ENCODE data around the gene OPCML. TPM values are rescaled to one million over a fixed set of nuclear protein-coding genes. Genes with fewer than 3 reads are reported as not detected.

The OPCML gene
- total RNA-seq, 2 donors from 2014 or later = 0.34 TPM; not detected in 1

DNA sequence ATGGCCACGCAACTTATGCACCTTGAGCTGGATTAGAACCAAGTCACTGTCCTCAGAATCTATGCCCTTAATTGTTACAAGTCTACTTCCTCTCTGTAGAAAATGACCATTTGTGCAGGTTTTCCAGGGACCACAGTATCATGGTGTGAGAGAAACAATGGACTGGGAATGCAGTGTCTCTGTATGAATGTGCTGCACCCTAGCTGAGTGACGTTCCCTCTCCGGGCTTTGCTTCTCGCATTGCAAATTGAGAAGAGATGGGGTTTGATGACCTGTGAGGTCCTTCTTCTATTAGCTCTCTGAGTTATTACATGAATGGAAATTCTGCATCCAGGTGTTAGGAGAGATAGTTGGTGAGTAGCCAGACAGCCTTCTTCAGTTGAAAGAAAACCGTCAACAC, 1109.6 kb downstream of the OPCML start:
- Histone ChIP-seq H3K36me3 (no peaks in the 10 kb centered on the region), H3K9me3 (no peaks in the 10 kb centered on the region), H3K27ac (no peak overlapping the region), H3K4me1 (replicated peaks) (no peaks in the 10 kb centered on the region), H3K4me3 (no peak overlapping the region), H3K27me3 (replicated peaks; ENCODE audit: insufficient read depth) (no peaks in the 10 kb centered on the region)
- WGBS = 91% methylated on average over 5 of the region's 5 CpGs
- intact Hi-C loops (cut with DNase I) = no loop called here
- TF ChIP-seq POLR2AphosphoS5 (IDR thresholded peaks at IDR 0.05) (no peak), POLR2A (IDR thresholded peaks at IDR 0.05) (no peak)
- TF ChIP-seq, protein P1, sequence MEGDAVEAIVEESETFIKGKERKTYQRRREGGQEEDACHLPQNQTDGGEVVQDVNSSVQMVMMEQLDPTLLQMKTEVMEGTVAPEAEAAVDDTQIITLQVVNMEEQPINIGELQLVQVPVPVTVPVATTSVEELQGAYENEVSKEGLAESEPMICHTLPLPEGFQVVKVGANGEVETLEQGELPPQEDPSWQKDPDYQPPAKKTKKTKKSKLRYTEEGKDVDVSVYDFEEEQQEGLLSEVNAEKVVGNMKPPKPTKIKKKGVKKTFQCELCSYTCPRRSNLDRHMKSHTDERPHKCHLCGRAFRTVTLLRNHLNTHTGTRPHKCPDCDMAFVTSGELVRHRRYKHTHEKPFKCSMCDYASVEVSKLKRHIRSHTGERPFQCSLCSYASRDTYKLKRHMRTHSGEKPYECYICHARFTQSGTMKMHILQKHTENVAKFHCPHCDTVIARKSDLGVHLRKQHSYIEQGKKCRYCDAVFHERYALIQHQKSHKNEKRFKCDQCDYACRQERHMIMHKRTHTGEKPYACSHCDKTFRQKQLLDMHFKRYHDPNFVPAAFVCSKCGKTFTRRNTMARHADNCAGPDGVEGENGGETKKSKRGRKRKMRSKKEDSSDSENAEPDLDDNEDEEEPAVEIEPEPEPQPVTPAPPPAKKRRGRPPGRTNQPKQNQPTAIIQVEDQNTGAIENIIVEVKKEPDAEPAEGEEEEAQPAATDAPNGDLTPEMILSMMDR (IDR thresholded peaks at IDR 0.05) = no peak
- no peak for DNase-seq (ENCODE audit: low spot score)

DNA sequence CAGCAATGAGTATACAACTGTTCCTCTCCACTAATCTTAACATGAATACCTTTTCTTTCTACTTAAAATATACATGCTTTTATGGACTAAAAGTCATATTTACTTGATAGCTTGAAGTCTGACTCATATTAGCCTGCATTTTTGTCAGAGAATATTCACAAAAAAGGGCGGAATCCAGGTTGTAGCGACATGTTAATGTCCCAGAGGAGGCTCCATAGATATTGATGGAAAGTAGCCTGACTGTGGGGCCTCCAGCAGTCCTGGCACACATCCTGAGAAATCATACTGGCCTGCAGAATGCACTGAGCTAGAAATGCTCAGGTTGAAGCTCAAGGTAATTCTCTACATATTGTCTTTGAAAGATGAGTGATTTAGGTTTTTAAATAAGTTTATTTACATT, 1110.7 kb downstream of the OPCML start:
- intact Hi-C loops (cut with DNase I) = no loop called here
- Histone ChIP-seq H3K27ac (no peak overlapping the region), H3K9me3 (no peaks in the 10 kb centered on the region), H3K4me1 (replicated peaks) (no peaks in the 10 kb centered on the region), H3K27me3 (replicated peaks; ENCODE audit: insufficient read depth) (no peaks in the 10 kb centered on the region), H3K36me3 (no peaks in the 10 kb centered on the region), H3K4me3 (no peak overlapping the region)
- TF ChIP-seq POLR2A (IDR thresholded peaks at IDR 0.05) = no peak
- TF ChIP-seq, protein P1 (IDR thresholded peaks at IDR 0.05) = no peak
- TF ChIP-seq POLR2AphosphoS5 (IDR thresholded peaks at IDR 0.05) = no peak
- DNase-seq (ENCODE audit: low spot score) = no peak
- WGBS = 91% methylated on average over 2 of the region's 2 CpGs

DNA sequence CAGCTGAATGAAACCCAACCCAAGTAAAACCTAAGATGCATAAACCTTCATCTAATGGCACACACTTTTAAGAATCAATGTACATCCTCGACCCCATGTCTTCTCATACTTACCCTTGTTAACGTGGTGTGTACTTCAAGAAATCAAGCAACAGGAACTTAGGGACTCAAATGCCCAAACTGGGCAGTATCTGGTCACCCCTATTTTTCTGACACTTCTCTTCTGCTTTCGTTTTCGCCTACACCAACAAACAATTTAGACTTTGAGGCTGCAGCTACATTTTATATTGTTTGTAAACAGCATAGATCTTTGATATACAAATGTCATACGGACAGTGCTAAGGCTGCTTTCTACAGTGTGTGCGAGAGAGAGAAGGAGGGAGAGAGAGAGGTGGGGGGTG, 1117.8 kb downstream of the OPCML start:
- no peak overlapping the region for H3K4me3 ChIP-seq
- no peaks in the 10 kb centered on the region for H3K36me3 ChIP-seq
- WGBS = 83% methylated on average over 6 of the region's 6 CpGs
- DNase-seq (ENCODE audit: low spot score) = no peak
- TF ChIP-seq POLR2A (IDR thresholded peaks at IDR 0.05) (no peak), POLR2AphosphoS5 (IDR thresholded peaks at IDR 0.05) (no peak)
- TF ChIP-seq, protein P1 (IDR thresholded peaks at IDR 0.05) = no peak
- no peaks in the 10 kb centered on the region for H3K27me3 ChIP-seq (replicated peaks; ENCODE audit: insufficient read depth)
- intact Hi-C loops (cut with DNase I) = no loop called here
- no peaks in the 10 kb centered on the region for H3K4me1 ChIP-seq (replicated peaks)
- no peak overlapping the region for H3K27ac ChIP-seq
- H3K9me3 ChIP-seq = no peaks in the 10 kb centered on the region

DNA sequence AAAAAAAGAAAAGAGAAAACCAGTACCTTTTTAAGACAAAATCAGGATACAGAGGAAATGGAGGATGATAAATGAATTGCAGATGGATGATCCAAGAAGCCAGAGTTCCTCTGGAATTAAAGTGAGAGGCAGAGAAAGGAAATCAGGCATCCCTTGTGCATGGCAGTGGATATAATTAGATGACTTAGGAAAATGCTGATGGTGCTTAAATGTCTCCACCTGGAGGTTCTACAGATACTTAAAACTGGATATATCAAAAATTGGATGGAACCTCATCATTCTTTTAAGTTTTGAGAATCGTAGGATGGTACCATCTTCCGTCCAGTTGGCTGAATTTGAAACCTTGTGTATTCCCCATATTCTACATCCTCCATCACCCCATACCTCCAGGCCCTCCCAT, 1121.9 kb downstream of the OPCML start:
- H3K27me3 ChIP-seq (replicated peaks; ENCODE audit: insufficient read depth) = no peaks in the 10 kb centered on the region
- no peaks in the 10 kb centered on the region for H3K36me3 ChIP-seq
- TF ChIP-seq, protein P1 (IDR thresholded peaks at IDR 0.05) = no peak
- TF ChIP-seq POLR2A (IDR thresholded peaks at IDR 0.05) (no peak), POLR2AphosphoS5 (IDR thresholded peaks at IDR 0.05) (no peak)
- H3K4me1 ChIP-seq (replicated peaks) = no peaks in the 10 kb centered on the region
- DNase-seq (ENCODE audit: low spot score) = no peak
- no peaks in the 10 kb centered on the region for H3K9me3 ChIP-seq
- 92% methylated on average over 2 of the region's 2 CpGs for WGBS
- no peak overlapping the region for H3K4me3 ChIP-seq
- intact Hi-C loops (cut with DNase I) = no loop called here
- no peak overlapping the region for H3K27ac ChIP-seq

DNA sequence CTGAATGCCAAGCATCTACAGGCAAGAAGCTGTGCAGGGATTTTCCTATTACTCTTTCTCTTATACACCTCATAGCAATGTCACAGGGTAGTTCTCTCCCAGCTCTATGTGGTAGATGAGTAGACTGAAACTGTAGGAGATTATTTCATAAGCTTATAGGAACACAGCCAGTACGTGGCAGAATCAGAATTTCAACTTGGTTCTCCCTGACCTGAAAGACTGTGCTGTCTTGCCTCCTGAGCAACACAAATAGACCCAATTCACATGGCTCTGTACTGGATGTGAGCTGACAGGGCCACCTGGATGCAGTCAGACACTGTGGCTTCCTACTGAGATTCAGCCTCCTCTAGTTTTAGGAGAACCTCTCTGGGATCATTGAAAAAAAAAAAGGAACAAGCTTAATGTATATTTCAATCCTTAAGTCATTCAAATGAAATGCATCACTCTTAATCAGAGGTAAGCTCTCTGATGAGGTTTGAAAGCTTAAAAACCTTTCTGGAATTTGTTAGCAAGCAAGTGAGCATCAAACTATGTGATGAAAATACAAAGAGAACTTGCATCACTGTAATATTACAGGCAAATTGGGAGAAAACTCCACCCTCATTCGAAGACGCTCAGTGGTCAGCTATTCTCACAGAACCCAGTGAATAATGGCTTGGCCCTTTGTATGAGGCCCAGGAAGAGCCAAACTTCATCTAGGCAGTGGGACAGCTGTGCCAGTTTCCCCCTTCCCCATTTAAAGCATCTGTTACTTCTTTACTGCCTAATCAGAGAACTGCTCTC, 1122.5 kb downstream of the OPCML start:
- Histone ChIP-seq H3K9me3 (no peaks in the 10 kb centered on the region), H3K4me3 (no peak overlapping the region), H3K27me3 (replicated peaks; ENCODE audit: insufficient read depth) (no peaks in the 10 kb centered on the region), H3K36me3 (no peaks in the 10 kb centered on the region), H3K27ac (no peak overlapping the region), H3K4me1 (replicated peaks) (no peaks in the 10 kb centered on the region)
- TF ChIP-seq, protein P1 (IDR thresholded peaks at IDR 0.05) = no peak
- TF ChIP-seq POLR2A (IDR thresholded peaks at IDR 0.05) (no peak), POLR2AphosphoS5 (IDR thresholded peaks at IDR 0.05) (no peak)
- intact Hi-C loops (cut with DNase I) = no loop called here
- DNase-seq (ENCODE audit: low spot score) = no peak
- WGBS = 87% methylated on average over 3 of the region's 3 CpGs

Data from prostate gland (tissue), 2 donors.